WTC11 (cell line): ENCODE measurements around the gene RNF214. TPM values are rescaled to one million over a fixed set of nuclear protein-coding genes. Genes with fewer than 3 reads are reported as not detected.

Experiments
- ATAC-seq: fragments of 200-7000 bp; cut with Tn5 transposase; 2 replicates; pipeline ENCODE4 v1.10.0; 2021; ENCODE audit warnings: mild to moderate bottlenecking, moderate library complexity
- CTCF ChIA-PET: fragments of 300-600 bp; sonication (Branson Sonifier 250); formaldehyde crosslinking; loops from one replicate; lab custom pipeline; 2021; ENCODE audit warnings: antibody characterized with exemption; lab: Charles Lee
- POLR2A ChIA-PET: fragments of 350-600 bp; sonication (Branson Sonifier 250); formaldehyde crosslinking; loops from one replicate; lab custom pipeline; 2021; ENCODE audit warnings: antibody characterized with exemption; lab: Charles Lee
- DNase-seq: peaks from one replicate; pipeline ENCODE4 v3.0.0; 2021; ENCODE audit warnings: low spot score
- H3K27ac Mint-ChIP-seq: 2 replicates; pipeline ENCODE4 v1.8.0; 2021; ENCODE audit warnings: mixed read lengths
- H3K27me3 Mint-ChIP-seq: 2 replicates; pipeline ENCODE4 v1.8.0; 2021; ENCODE audit warnings: low read depth, mild to moderate bottlenecking, moderate library complexity, mixed read lengths
- H3K36me3 Mint-ChIP-seq: 2 replicates; pipeline ENCODE4 v1.8.0; 2021; ENCODE audit warnings: mixed read lengths
- H3K4me1 Mint-ChIP-seq: 2 replicates; pipeline ENCODE4 v1.8.0; 2022; ENCODE audit warnings: mixed read lengths
- H3K4me3 Mint-ChIP-seq: 2 replicates; pipeline ENCODE4 v1.8.0; 2021; ENCODE audit warnings: mild to moderate bottlenecking, moderate library complexity, mixed read lengths
- H3K9me3 Mint-ChIP-seq: 2 replicates; pipeline ENCODE4 v1.8.0; 2021; ENCODE audit warnings: mixed read lengths
- AR ChIP-seq: fragments of 250-450 bp; sonication (Bioruptor Pico); IDR thresholded peaks from 2 replicates; pipeline ENCODE4 v1.9.0; 2021; ENCODE audit warnings: mild to moderate bottlenecking
- ATF2 ChIP-seq: sonication (generic); formaldehyde crosslinking; IDR thresholded peaks from 2 replicates; pipeline ENCODE4 v1.8.1; 2022; ENCODE audit warnings: low read depth, missing genetic modification reagents, borderline replicate concordance
- CBFB ChIP-seq: sonication (generic); formaldehyde crosslinking; IDR thresholded peaks from 2 replicates; pipeline ENCODE4 v1.8.1; 2022; ENCODE audit warnings: mild to moderate bottlenecking, low read depth, missing genetic modification reagents
- ELF4 ChIP-seq: sonication (generic); formaldehyde crosslinking; IDR thresholded peaks from 2 replicates; pipeline ENCODE4 v1.8.1; 2022; ENCODE audit warnings: low read depth, mild to moderate bottlenecking, moderate library complexity, missing genetic modification reagents
- FOXJ3 ChIP-seq: sonication (generic); formaldehyde crosslinking; IDR thresholded peaks from 2 replicates; pipeline ENCODE4 v1.9.0; 2021; ENCODE audit warnings: missing genetic modification reagents, mild to moderate bottlenecking, borderline replicate concordance
- FOXP4 ChIP-seq: sonication (generic); formaldehyde crosslinking; IDR thresholded peaks from 2 replicates; pipeline ENCODE4 v1.8.0; 2022; ENCODE audit warnings: mild to moderate bottlenecking, missing genetic modification reagents
- IRF2 ChIP-seq: sonication (generic); formaldehyde crosslinking; IDR thresholded peaks from 2 replicates; pipeline ENCODE4 v1.8.0; 2022; ENCODE audit warnings: low read depth, missing genetic modification reagents, borderline replicate concordance
- NR2C2 ChIP-seq: sonication (generic); formaldehyde crosslinking; IDR thresholded peaks from 2 replicates; pipeline ENCODE4 v1.8.0; 2022; ENCODE audit warnings: mild to moderate bottlenecking, missing genetic modification reagents
- NR3C1 ChIP-seq: sonication (generic); formaldehyde crosslinking; conservative IDR thresholded peaks from 2 replicates; pipeline ENCODE4 v1.8.1; 2023; ENCODE audit warnings: low read depth, mild to moderate bottlenecking, missing genetic modification reagents
- SMAD3 ChIP-seq: sonication (generic); formaldehyde crosslinking; IDR thresholded peaks from 2 replicates; pipeline ENCODE4 v1.8.0; 2022; ENCODE audit warnings: missing genetic modification reagents, mild to moderate bottlenecking, borderline replicate concordance
- STAT6 ChIP-seq: sonication (generic); formaldehyde crosslinking; conservative IDR thresholded peaks from 2 replicates; pipeline ENCODE4 v1.8.1; 2023; ENCODE audit warnings: mild to moderate bottlenecking, low read depth, missing genetic modification reagents, moderate library complexity
- ZNF219 ChIP-seq: sonication (generic); formaldehyde crosslinking; IDR thresholded peaks from 2 replicates; pipeline ENCODE4 v1.8.0; 2023; ENCODE audit warnings: missing genetic modification reagents, mild to moderate bottlenecking, borderline replicate concordance
- ZNF281 ChIP-seq: sonication (generic); formaldehyde crosslinking; IDR thresholded peaks from 2 replicates; pipeline ENCODE4 v1.8.0; 2023; ENCODE audit warnings: mild to moderate bottlenecking, missing genetic modification reagents
- ZNF317 ChIP-seq: sonication (generic); formaldehyde crosslinking; IDR thresholded peaks from 2 replicates; pipeline ENCODE4 v1.8.1; 2023; ENCODE audit warnings: low read depth, mild to moderate bottlenecking, moderate library complexity, missing genetic modification reagents, borderline replicate concordance
- ZNF396 ChIP-seq: fragments of 250-450 bp; sonication (Bioruptor Pico); IDR thresholded peaks from 2 replicates; pipeline ENCODE4 v1.8.0; 2021; ENCODE audit warnings: mild to moderate bottlenecking, moderate library complexity, borderline replicate concordance
- total RNA-seq: library from RNA; stranded (reverse); gene quantifications from 3 replicates; pipeline ENCODE4 v1.2.3, GENCODE V29; 2021

The RNF214 gene
- total RNA-seq, 1 experiment from 2014 or later, result 35.4 TPM

- POLR2A ChIA-PET, result no interaction called here
- peaks cover 29% of the 10 kb centered on the region for H3K36me3 Mint-ChIP-seq
- no peak for DNase-seq
Measured at GRCh38 chr11:117255966-117256365, 23.5 kb downstream of the RNF214 start.

More at GRCh38 chr11:117255966-117256365, 23.5 kb downstream of the RNF214 start:
- Mint-ChIP-seq H3K4me1 (no peaks in the 10 kb centered on the region), H3K9me3 (no peaks in the 10 kb centered on the region), H3K27ac (no peak overlapping the region), H3K27me3 (no peaks in the 10 kb centered on the region), H3K4me3 (no peak overlapping the region)
- no peak for ATAC-seq
- TF ChIP-seq IRF2 (CRISPR knock-in tag), result no peak
- TF ChIP-seq ZNF219 (CRISPR knock-in tag), result no peak
- no peak for TF ChIP-seq ZNF281 (CRISPR knock-in tag)
- no peak for TF ChIP-seq STAT6 (CRISPR knock-in tag)
- no peak for TF ChIP-seq NR3C1
- TF ChIP-seq CBFB (CRISPR knock-in tag), result no peak
- TF ChIP-seq ATF2 (CRISPR knock-in tag), result no peak
- no peak for TF ChIP-seq FOXJ3 (CRISPR knock-in tag)
- TF ChIP-seq AR (CRISPR knock-in tag), result no peak
- TF ChIP-seq NR2C2 (CRISPR knock-in tag), result no peak
- TF ChIP-seq ZNF317 (CRISPR knock-in tag), result no peak
- no peak for TF ChIP-seq FOXP4
- no peak for TF ChIP-seq ELF4
- TF ChIP-seq SMAD3 (CRISPR knock-in tag), result no peak
- no peak for TF ChIP-seq ZNF396 (CRISPR knock-in tag)
- CTCF ChIA-PET, result no interaction called here
